ENCODE measurements around the gene PTCD1.

Gene PTCD1

GRCh38 chr7:99472561-99473314, 34.1 kb upstream of the PTCD1 start, which contains the start of gene ZNF789:
TSS of gene ZNF789 (plus strand) at chr7:99472890. CDS start at chr7:99476457, 3,567 bp downstream.
- H3K27ac ChIP-seq = peak within 1 kb of the TSS; percentile 87
- TF ChIP-seq CTCF (conservative IDR thresholded peaks at IDR 0.05) = no peak

- no peak for TF ChIP-seq CTCF (conservative IDR thresholded peaks at IDR 0.05)
- H3K27ac ChIP-seq = no peak overlapping the region
Measured at GRCh38 chr7:99469381-99470065, 30.9 kb upstream of the PTCD1 start.

- no peak for TF ChIP-seq CTCF (conservative IDR thresholded peaks at IDR 0.05)
- no peak overlapping the region for H3K27ac ChIP-seq
Measured at GRCh38 chr7:99468336-99468918, 29.8 kb upstream of the PTCD1 start.

GRCh38 chr7:99465421-99465768, 26.8 kb upstream of the PTCD1 start:
- peak overlapping the region; percentile 91 for H3K27ac ChIP-seq
- no peak for TF ChIP-seq CTCF (conservative IDR thresholded peaks at IDR 0.05)

GRCh38 chr7:99461221-99461620, 22.6 kb upstream of the PTCD1 start:
- TF ChIP-seq CTCF (conservative IDR thresholded peaks at IDR 0.05) = peak; percentile 28

GRCh38 chr7:99460651-99461050, 22.1 kb upstream of the PTCD1 start:
- peak overlapping the region; percentile 9; the same call in 1 of the 2 replicates for H3K27ac ChIP-seq
- no peak for TF ChIP-seq CTCF (conservative IDR thresholded peaks at IDR 0.05)

More at GRCh38 chr7:99461221-99461620, 22.6 kb upstream of the PTCD1 start:
- H3K27ac ChIP-seq = no peak overlapping the region; the same call in 1 of the 2 replicates

GRCh38 chr7:99459087-99459486, 20.5 kb upstream of the PTCD1 start:
- peak; percentile 37 for TF ChIP-seq CTCF (conservative IDR thresholded peaks at IDR 0.05)

More at GRCh38 chr7:99459087-99459486, 20.5 kb upstream of the PTCD1 start:
- no peak overlapping the region for H3K27ac ChIP-seq

Measured in VCaP (cell line).